ENCODE measurements around the gene FHOD3.

DNA sequence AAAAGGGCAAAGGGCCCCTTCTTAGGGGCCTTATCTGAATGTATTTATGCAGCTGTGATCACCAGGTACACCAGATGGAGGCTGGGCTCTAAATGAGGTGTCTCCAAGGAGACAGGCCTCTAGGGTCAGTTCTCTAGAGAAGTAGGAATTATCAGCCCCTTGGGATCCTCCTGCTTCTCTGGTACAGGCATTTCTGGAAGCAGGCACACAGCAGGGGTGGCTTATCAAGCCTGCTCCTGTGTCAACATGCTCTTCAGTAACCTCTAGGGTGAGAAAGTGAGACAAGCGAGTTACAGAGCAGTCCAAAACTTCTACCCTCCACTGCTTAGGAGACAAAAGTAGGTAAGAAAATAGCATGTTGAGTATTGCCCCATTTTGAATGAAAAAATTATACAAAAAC lies 517.5 kb downstream of the FHOD3 start:
- TF ChIP-seq, protein P1, sequence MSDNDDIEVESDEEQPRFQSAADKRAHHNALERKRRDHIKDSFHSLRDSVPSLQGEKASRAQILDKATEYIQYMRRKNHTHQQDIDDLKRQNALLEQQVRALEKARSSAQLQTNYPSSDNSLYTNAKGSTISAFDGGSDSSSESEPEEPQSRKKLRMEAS (IDR thresholded peaks at IDR 0.05; ENCODE audit: low read depth, low read length), result no peak
- TF ChIP-seq, protein P2, sequence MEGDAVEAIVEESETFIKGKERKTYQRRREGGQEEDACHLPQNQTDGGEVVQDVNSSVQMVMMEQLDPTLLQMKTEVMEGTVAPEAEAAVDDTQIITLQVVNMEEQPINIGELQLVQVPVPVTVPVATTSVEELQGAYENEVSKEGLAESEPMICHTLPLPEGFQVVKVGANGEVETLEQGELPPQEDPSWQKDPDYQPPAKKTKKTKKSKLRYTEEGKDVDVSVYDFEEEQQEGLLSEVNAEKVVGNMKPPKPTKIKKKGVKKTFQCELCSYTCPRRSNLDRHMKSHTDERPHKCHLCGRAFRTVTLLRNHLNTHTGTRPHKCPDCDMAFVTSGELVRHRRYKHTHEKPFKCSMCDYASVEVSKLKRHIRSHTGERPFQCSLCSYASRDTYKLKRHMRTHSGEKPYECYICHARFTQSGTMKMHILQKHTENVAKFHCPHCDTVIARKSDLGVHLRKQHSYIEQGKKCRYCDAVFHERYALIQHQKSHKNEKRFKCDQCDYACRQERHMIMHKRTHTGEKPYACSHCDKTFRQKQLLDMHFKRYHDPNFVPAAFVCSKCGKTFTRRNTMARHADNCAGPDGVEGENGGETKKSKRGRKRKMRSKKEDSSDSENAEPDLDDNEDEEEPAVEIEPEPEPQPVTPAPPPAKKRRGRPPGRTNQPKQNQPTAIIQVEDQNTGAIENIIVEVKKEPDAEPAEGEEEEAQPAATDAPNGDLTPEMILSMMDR (IDR thresholded peaks at IDR 0.05; ENCODE audit: low read depth, low read length), result no peak
